Calu3 (cell line): Measurements from ENCODE around the gene NFE2L2. TPM values are rescaled to one million over a fixed set of nuclear protein-coding genes. Genes with fewer than 3 reads are reported as not detected.
"Not testable (repeated sequence)": the region's sequence is repeated elsewhere in the genome, so short reads cannot be mapped to it uniquely, and the experiment has no call there.

ENCODE experiments used
- BruUV-seq: library from RNA; stranded (reverse); fragments of 400-500 nt; replicated peaks from 2 replicates; lab custom pipeline; 2021; lab: Mats Ljungman, UMichigan
- CTCF ChIA-PET: fragments of 300-600 bp; sonication (Branson Sonifier 250); formaldehyde crosslinking; loops from one replicate; lab custom pipeline; 2022; ENCODE audit warnings: antibody characterized with exemption; lab: Charles Lee
- DNase-seq: peaks from one replicate; pipeline ENCODE4 v3.0.0; 2022
- H3K27ac Mint-ChIP-seq: one replicate; pipeline ENCODE4 v1.8.0; 2022; ENCODE audit warnings: mixed read lengths; ENCODE audit not compliant: unreplicated experiment
- H3K27me3 Mint-ChIP-seq: one replicate; pipeline ENCODE4 v1.8.0; 2022; ENCODE audit warnings: mixed read lengths; ENCODE audit not compliant: unreplicated experiment
- H3K36me3 Mint-ChIP-seq: one replicate; pipeline ENCODE4 v1.8.0; 2022; ENCODE audit warnings: mild to moderate bottlenecking, moderate library complexity, mixed read lengths; ENCODE audit not compliant: insufficient read depth, unreplicated experiment
- H3K4me1 Mint-ChIP-seq: one replicate; pipeline ENCODE4 v1.8.0; 2022; ENCODE audit warnings: mild to moderate bottlenecking, low read depth, mixed read lengths; ENCODE audit not compliant: unreplicated experiment
- H3K4me3 Mint-ChIP-seq: one replicate; pipeline ENCODE4 v1.8.0; 2022; ENCODE audit warnings: mild to moderate bottlenecking, low read depth, moderate library complexity, mixed read lengths; ENCODE audit not compliant: unreplicated experiment
- H3K9me3 Mint-ChIP-seq: one replicate; pipeline ENCODE4 v1.8.0; 2022; ENCODE audit warnings: low read depth, mixed read lengths; ENCODE audit not compliant: unreplicated experiment
- intact Hi-C: fragments of 100-400 bp; cut with micrococcal nuclease; formaldehyde crosslinking; loops from one replicate; pipeline ENCODE4 v1.10.0; 2022; ENCODE audit not compliant: unreplicated experiment
- total RNA-seq: library from RNA; stranded (reverse); gene quantifications from 2 replicates; pipeline ENCODE4 v1.2.3, GENCODE V29; 2022
- TF ChIP-seq, protein P1 (sequence below): fragments of 200-600 bp; IDR thresholded peaks from one replicate; pipeline ENCODE4 v1.8.0; 2022; ENCODE audit warnings: antibody characterized with exemption; ENCODE audit not compliant: unreplicated experiment

The NFE2L2 gene
- total RNA-seq, 1 experiment from 2014 or later = 128 TPM

GRCh38 chr2:177232098-177232704 is 32.3 kb downstream of the NFE2L2 start:
- intact Hi-C loops = no loop called here
- H3K36me3 Mint-ChIP-seq = peaks cover 88% of the 10 kb centered on the region
- H3K27me3 Mint-ChIP-seq = no peaks in the 10 kb centered on the region
- peak overlapping the region; percentile 27 for H3K27ac Mint-ChIP-seq
- peaks cover 28% of the 10 kb centered on the region for H3K4me1 Mint-ChIP-seq
- DNase-seq = no peak
- no peaks in the 10 kb centered on the region for H3K9me3 Mint-ChIP-seq
- CTCF ChIA-PET = no interaction called here
- H3K4me3 Mint-ChIP-seq = no peak overlapping the region
- BruUV-seq = no TSS peak
- TF ChIP-seq, protein P1, sequence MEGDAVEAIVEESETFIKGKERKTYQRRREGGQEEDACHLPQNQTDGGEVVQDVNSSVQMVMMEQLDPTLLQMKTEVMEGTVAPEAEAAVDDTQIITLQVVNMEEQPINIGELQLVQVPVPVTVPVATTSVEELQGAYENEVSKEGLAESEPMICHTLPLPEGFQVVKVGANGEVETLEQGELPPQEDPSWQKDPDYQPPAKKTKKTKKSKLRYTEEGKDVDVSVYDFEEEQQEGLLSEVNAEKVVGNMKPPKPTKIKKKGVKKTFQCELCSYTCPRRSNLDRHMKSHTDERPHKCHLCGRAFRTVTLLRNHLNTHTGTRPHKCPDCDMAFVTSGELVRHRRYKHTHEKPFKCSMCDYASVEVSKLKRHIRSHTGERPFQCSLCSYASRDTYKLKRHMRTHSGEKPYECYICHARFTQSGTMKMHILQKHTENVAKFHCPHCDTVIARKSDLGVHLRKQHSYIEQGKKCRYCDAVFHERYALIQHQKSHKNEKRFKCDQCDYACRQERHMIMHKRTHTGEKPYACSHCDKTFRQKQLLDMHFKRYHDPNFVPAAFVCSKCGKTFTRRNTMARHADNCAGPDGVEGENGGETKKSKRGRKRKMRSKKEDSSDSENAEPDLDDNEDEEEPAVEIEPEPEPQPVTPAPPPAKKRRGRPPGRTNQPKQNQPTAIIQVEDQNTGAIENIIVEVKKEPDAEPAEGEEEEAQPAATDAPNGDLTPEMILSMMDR = no peak

DNA sequence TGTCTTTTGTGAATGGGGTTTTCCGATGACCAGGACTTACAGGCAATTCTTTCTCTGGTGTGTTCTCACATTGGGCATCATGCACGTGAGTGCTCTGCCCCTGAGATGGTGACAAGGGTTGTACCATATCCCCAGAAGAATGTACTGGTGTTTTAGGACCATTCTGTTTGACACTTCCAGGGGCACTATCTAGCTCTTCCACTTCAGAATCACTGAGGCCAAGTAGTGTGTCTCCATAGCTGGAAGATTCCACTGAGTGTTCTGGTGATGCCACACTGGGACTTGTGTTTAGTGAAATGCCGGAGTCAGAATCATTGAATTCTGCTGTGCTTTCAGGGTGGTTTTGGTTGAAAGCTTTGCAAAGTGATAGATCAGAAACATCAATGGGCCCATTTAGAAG is 33.3 kb downstream of the NFE2L2 start:
- no peak for DNase-seq
- H3K36me3 Mint-ChIP-seq = peaks cover 93% of the 10 kb centered on the region
- H3K4me1 Mint-ChIP-seq = peaks cover 28% of the 10 kb centered on the region
- BruUV-seq = no TSS peak
- H3K27me3 Mint-ChIP-seq = no peaks in the 10 kb centered on the region
- CTCF ChIA-PET = no interaction called here
- H3K27ac Mint-ChIP-seq = peak overlapping the region; percentile 51
- no peak overlapping the region for H3K4me3 Mint-ChIP-seq
- intact Hi-C loops = no loop called here
- TF ChIP-seq, protein P1 = no peak
- no peaks in the 10 kb centered on the region for H3K9me3 Mint-ChIP-seq

DNA sequence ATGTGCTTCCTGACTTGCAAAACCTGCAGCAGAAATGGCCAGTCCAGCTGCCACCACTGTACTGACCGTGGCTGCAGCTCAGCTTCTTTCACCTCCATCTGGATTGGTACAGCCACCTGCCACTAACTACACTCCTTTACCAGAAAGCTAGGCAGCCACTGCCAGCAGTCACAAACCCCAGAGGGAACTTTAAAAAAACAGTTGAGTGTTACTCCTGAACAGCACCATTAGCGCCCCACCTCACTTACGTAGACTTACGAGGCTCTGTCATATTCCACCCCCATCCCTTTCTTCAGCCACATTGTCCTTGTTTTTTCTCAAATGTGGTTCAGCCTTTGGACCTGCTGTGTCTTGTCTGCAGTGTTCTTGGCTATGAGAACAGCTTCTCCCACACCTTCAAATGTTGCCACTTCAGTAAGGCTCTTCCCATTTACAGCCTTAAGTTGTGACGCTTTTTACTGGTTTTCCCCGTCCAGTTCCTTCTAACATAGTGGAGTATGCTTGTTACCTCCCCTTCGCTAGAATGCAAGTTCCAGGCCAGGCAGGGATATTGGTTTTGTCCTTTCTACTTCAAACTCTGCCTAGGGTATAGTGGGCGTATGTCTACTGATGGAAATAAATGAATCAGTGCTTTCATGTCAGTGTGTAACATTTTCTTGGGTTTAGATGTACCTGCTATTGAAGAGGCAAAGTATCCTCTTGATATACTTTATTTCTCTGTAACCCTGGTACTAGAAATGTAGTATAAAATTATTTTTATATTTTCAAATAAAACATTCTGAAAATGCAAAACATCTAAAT is 34.9 kb downstream of the NFE2L2 start:
- TF ChIP-seq, protein P1 = no peak
- CTCF ChIA-PET = interaction anchor here (1.0 kb wide), 1 partner anchor 65 kb away, joined by 4 read pairs; no protein-coding TSS in a partner anchor
- Mint-ChIP-seq H3K27me3 (no peaks in the 10 kb centered on the region), H3K27ac (peak overlapping the region; percentile 88), H3K36me3 (peaks cover 95% of the 10 kb centered on the region), H3K9me3 (no peaks in the 10 kb centered on the region), H3K4me1 (peaks cover 26% of the 10 kb centered on the region), H3K4me3 (no peak overlapping the region)
- no TSS peak for BruUV-seq
- no peak for DNase-seq
- intact Hi-C loops = no loop called here

GRCh38 chr2:177225965-177226360 is 38.6 kb downstream of the NFE2L2 start:
- intact Hi-C loops = no loop called here
- peak overlapping the region; percentile 88 for H3K27ac Mint-ChIP-seq
- H3K4me1 Mint-ChIP-seq = peaks cover 28% of the 10 kb centered on the region
- DNase-seq = no peak
- no peaks in the 10 kb centered on the region for H3K9me3 Mint-ChIP-seq
- H3K27me3 Mint-ChIP-seq = no peaks in the 10 kb centered on the region
- TF ChIP-seq, protein P1 = no peak
- no TSS peak for BruUV-seq
- no peak overlapping the region for H3K4me3 Mint-ChIP-seq
- CTCF ChIA-PET = no interaction called here
- peaks cover 95% of the 10 kb centered on the region for H3K36me3 Mint-ChIP-seq

DNA sequence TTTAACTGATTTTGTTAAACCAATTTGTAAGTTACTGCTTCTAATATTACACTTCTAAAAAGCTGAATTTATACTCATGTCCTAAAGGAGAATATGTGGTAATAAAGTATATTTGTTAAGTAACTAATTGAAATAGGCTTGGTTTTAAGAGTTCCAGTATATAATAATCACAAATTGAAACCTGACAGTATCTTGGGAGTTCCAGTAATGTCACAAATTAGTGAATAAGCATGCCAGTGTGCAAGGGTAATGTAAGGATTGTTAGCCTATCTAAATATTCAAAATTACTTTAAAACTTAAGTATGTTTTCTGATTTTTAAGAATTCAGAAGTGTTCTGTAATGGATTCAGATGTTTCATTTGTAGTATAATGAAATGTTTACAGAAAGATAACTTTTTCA is 41.1 kb downstream of the NFE2L2 start:
- H3K4me3 Mint-ChIP-seq, DNase-seq, intact Hi-C loops, H3K27me3 Mint-ChIP-seq, BruUV-seq, H3K9me3 Mint-ChIP-seq, CTCF ChIA-PET: not testable (repeated sequence)
- H3K4me1 Mint-ChIP-seq = peaks cover 16% of the 10 kb centered on the region
- peaks cover 99% of the 10 kb centered on the region for H3K36me3 Mint-ChIP-seq
- H3K27ac Mint-ChIP-seq = peak overlapping the region; percentile 79
